GM19467 (cell line): Measurements from ENCODE around the gene GRPR.

Experiments
- ATAC-seq: cut with Tn5 transposase; IDR thresholded peaks from one replicate; pipeline ENCODE4 v1.9.1; 2021; ENCODE audit warnings: mild to moderate bottlenecking, moderate library complexity; ENCODE audit not compliant: unreplicated experiment

Gene GRPR

GRCh38 chrX:16123222-16123786 lies at the start of gene GRPR:
Gene GRPR (plus strand): TSS chrX:16123565. CDS start chrX:16123954, 389 bp downstream.
- peak; percentile 61 for ATAC-seq

- no peak for ATAC-seq
Observed at GRCh38 chrX:16075087-16075486, 48.3 kb upstream of the GRPR start.

GRCh38 chrX:16076834-16077233 lies 46.5 kb upstream of the GRPR start:
- no peak for ATAC-seq

- ATAC-seq, result no peak
Observed at GRCh38 chrX:16077811-16078210, 45.6 kb upstream of the GRPR start.

GRCh38 chrX:16081357-16081756 lies 42.0 kb upstream of the GRPR start:
- no peak for ATAC-seq

GRCh38 chrX:16082470-16083085 lies 40.8 kb upstream of the GRPR start:
- ATAC-seq, result no peak

- ATAC-seq, result no peak
Observed at GRCh38 chrX:16087076-16087475, 36.3 kb upstream of the GRPR start.

GRCh38 chrX:16089086-16089485 lies 34.3 kb upstream of the GRPR start:
- no peak for ATAC-seq

GRCh38 chrX:16096141-16096540 lies 27.2 kb upstream of the GRPR start:
- no peak for ATAC-seq

- ATAC-seq, result no peak
Observed at GRCh38 chrX:16100673-16101072, 22.7 kb upstream of the GRPR start.

- no peak for ATAC-seq
Observed at GRCh38 chrX:16101581-16101980, 21.8 kb upstream of the GRPR start.

- ATAC-seq, result no peak
Observed at GRCh38 chrX:16103625-16104024, 19.7 kb upstream of the GRPR start.

- no peak for ATAC-seq
Observed at GRCh38 chrX:16112428-16112827, 10.9 kb upstream of the GRPR start.

- ATAC-seq, result no peak
Observed at GRCh38 chrX:16113978-16114565, 9.3 kb upstream of the GRPR start.

- ATAC-seq, result no peak
Observed at GRCh38 chrX:16114611-16115010, 8.8 kb upstream of the GRPR start.

GRCh38 chrX:16119353-16120220 lies 3.8 kb upstream of the GRPR start:
- peak; percentile 84 for ATAC-seq

- ATAC-seq, result no peak
Observed at GRCh38 chrX:16120431-16120830, 2.9 kb upstream of the GRPR start.

- no peak for ATAC-seq
Observed at GRCh38 chrX:16124201-16124600, 836 bp downstream of the GRPR start.

GRCh38 chrX:16125520-16126149 lies 2.3 kb downstream of the GRPR start:
- no peak for ATAC-seq

- no peak for ATAC-seq
Observed at GRCh38 chrX:16130707-16131106, 7.3 kb downstream of the GRPR start.

GRCh38 chrX:16134936-16135335 lies 11.6 kb downstream of the GRPR start:
- no peak for ATAC-seq
